ENCODE results near the gene ACSM2B.
"Not testable (repeated sequence)": the region's sequence is repeated elsewhere in the genome, so short reads cannot be mapped to it uniquely, and the experiment has no call there.

ACSM2B gene

DNA sequence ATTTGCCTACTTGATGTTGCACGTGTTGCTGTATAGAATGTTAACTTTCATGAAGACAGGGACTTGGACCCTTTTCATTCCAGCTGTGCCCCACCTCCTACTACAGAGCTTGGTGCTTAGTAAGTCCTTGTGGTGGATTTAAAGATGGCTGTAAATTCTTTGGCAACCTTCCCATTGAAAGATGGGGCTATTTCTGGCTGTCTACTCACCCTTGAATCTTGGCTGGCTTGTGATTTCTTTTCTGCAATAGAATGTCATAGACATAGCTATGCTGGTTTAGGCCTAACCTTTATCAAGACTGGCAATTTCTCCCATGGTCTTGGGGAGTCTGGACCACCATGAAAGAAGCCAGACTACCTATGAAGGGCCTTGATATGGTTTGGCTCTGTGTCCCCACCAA, 65.8 kb downstream of the ACSM2B start:
- no peak for DNase-seq (ENCODE audit: low spot score)
- H3K9me3 ChIP-seq (replicated peaks in 1 of 2; ENCODE audit: control insufficient read depth in 2 of 2, insufficient read depth in 1 of 2, low read depth in 1 of 2, low read length in 2 of 2): peaks cover 0 to 9% of the 10 kb centered on the region in 2 donors
- no CpG with 5 or more reads among the region's 1 CpG for WGBS, 2 donors (ENCODE audit: extremely low coverage in 2 of 2, insufficient read length in 2 of 2, insufficient replicate concordance in 1 of 2)

DNA sequence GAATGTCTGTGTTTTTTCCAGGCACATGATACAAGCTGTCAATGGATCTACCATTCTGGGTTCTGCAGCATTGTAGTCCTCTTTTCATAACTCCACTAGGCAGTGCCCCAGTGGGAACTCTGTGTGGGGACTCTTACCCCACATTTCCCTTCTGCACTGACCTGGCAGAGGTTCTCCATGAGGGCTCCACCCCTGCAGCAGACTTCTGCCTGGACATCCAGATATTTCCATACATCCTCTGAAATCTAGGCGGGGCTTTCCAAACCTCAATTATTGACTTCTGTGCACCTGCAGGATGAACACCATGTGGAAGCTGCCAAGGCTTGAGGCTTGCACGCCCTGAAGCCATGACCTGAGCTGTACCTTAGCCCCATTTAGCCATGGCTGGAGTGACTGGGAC, 68.9 kb downstream of the ACSM2B start:
- Histone ChIP-seq H3K27ac (replicated peaks; ENCODE audit: low read length) (no peak overlapping the region), H3K14ac (ENCODE audit: low read length) (no peak overlapping the region), H2BK120ac (ENCODE audit: low read depth, low read length) (no peak overlapping the region), H3K4me1 (ENCODE audit: control insufficient read depth in 2 of 2, insufficient read depth in 1 of 2, low read depth in 1 of 2, low read length in 2 of 2) (no peaks in the 10 kb centered on the region), H3K18ac (ENCODE audit: low read length) (no peak overlapping the region), H2BK5ac (ENCODE audit: low read length) (no peak overlapping the region), H3K23ac (ENCODE audit: low read depth, low read length, poor library complexity) (no peak overlapping the region), H3K9ac (ENCODE audit: low read depth, low read length, poor library complexity) (no peak overlapping the region), H3K27me3 (ENCODE audit: control insufficient read depth in 3 of 3, insufficient read depth in 3 of 3, low read depth in 1 of 3, low read length in 3 of 3) (no peaks in the 10 kb centered on the region), H3K4ac (ENCODE audit: low read length) (no peak overlapping the region), H3K9me3 (replicated peaks in 1 of 2; ENCODE audit: control insufficient read depth in 2 of 2, insufficient read depth in 1 of 2, low read depth in 1 of 2, low read length in 2 of 2) (peaks cover 0 to 11% of the 10 kb centered on the region in 2 donors), H2BK12ac (ENCODE audit: low read length) (no peak overlapping the region), H3K4me3 (ENCODE audit: low read length in 2 of 2) (no peak overlapping the region), H2BK15ac (ENCODE audit: low read length) (no peak overlapping the region), H2AFZ (ENCODE audit: low read length) (no peak overlapping the region), H2AK5ac (ENCODE audit: low read depth, low read length) (no peak overlapping the region), H3K36me3 (replicated peaks in 1 of 2; ENCODE audit: control insufficient read depth in 2 of 2, insufficient read depth in 2 of 2, low read length in 2 of 2) (no peaks in the 10 kb centered on the region), H3K4me2 (ENCODE audit: insufficient read depth, low read length, poor library complexity, severe bottlenecking) (no peak overlapping the region), H4K91ac (ENCODE audit: low read depth, low read length, poor library complexity) (no peak overlapping the region), H3K79me1 (ENCODE audit: low read depth, low read length) (no peaks in the 10 kb centered on the region), H4K8ac (ENCODE audit: low read depth, low read length) (no peak overlapping the region)
- WGBS, 2 donors (ENCODE audit: extremely low coverage in 2 of 2, insufficient read length in 2 of 2, insufficient replicate concordance in 1 of 2): no CpG with 5 or more reads among the region's 2 CpGs
- DNase-seq (ENCODE audit: low spot score): no peak

More for the DNA sequence above, 65.8 kb downstream of the ACSM2B start:
- no peak overlapping the region for H3K9ac ChIP-seq (ENCODE audit: low read depth, low read length, poor library complexity)
- H2BK15ac ChIP-seq (ENCODE audit: low read length): no peak overlapping the region
- H3K14ac ChIP-seq (ENCODE audit: low read length): no peak overlapping the region
- H2AK5ac ChIP-seq (ENCODE audit: low read depth, low read length): no peak overlapping the region
- H2BK120ac ChIP-seq (ENCODE audit: low read depth, low read length): no peak overlapping the region
- no peak overlapping the region for H3K4me3 ChIP-seq (ENCODE audit: low read length in 2 of 2)
- no peak overlapping the region for H3K23ac ChIP-seq (ENCODE audit: low read depth, low read length, poor library complexity)
- no peak overlapping the region for H2AFZ ChIP-seq (ENCODE audit: low read length)
- H3K36me3 ChIP-seq (replicated peaks in 1 of 2; ENCODE audit: control insufficient read depth in 2 of 2, insufficient read depth in 2 of 2, low read length in 2 of 2): no peaks in the 10 kb centered on the region
- H3K18ac ChIP-seq (ENCODE audit: low read length): no peak overlapping the region
- H2BK12ac ChIP-seq (ENCODE audit: low read length): no peak overlapping the region
- H4K91ac ChIP-seq (ENCODE audit: low read depth, low read length, poor library complexity): no peak overlapping the region
- no peak overlapping the region for H3K4me2 ChIP-seq (ENCODE audit: insufficient read depth, low read length, poor library complexity, severe bottlenecking)
- no peak overlapping the region for H3K27ac ChIP-seq (replicated peaks; ENCODE audit: low read length)
- H3K4me1 ChIP-seq (ENCODE audit: control insufficient read depth in 2 of 2, insufficient read depth in 1 of 2, low read depth in 1 of 2, low read length in 2 of 2): no peaks in the 10 kb centered on the region
- no peaks in the 10 kb centered on the region for H3K27me3 ChIP-seq (ENCODE audit: control insufficient read depth in 3 of 3, insufficient read depth in 3 of 3, low read depth in 1 of 3, low read length in 3 of 3)
- H3K79me1 ChIP-seq (ENCODE audit: low read depth, low read length): no peaks in the 10 kb centered on the region
- no peak overlapping the region for H2BK5ac ChIP-seq (ENCODE audit: low read length)
- H3K4ac ChIP-seq (ENCODE audit: low read length): no peak overlapping the region
- H4K8ac ChIP-seq (ENCODE audit: low read depth, low read length): no peak overlapping the region

GRCh38 chr16:20504418-20504817, 71.7 kb downstream of the ACSM2B start:
- H4K91ac ChIP-seq (ENCODE audit: low read depth, low read length, poor library complexity): no peak overlapping the region
- no CpG with 5 or more reads among the region's 1 CpG for WGBS, 2 donors (ENCODE audit: extremely low coverage in 2 of 2, insufficient read length in 2 of 2, insufficient replicate concordance in 1 of 2)
- H3K4me2 ChIP-seq (ENCODE audit: insufficient read depth, low read length, poor library complexity, severe bottlenecking): no peak overlapping the region
- DNase-seq (ENCODE audit: low spot score): no peak
- H3K4ac ChIP-seq (ENCODE audit: low read length): no peak overlapping the region
- H3K9ac ChIP-seq (ENCODE audit: low read depth, low read length, poor library complexity): no peak overlapping the region
- H3K14ac ChIP-seq (ENCODE audit: low read length): no peak overlapping the region
- H3K79me1 ChIP-seq (ENCODE audit: low read depth, low read length): no peaks in the 10 kb centered on the region
- H3K36me3 ChIP-seq (replicated peaks in 1 of 2; ENCODE audit: control insufficient read depth in 2 of 2, insufficient read depth in 2 of 2, low read length in 2 of 2): no peaks in the 10 kb centered on the region
- H2BK120ac ChIP-seq (ENCODE audit: low read depth, low read length): no peak overlapping the region
- H3K9me3 ChIP-seq (replicated peaks in 1 of 2; ENCODE audit: control insufficient read depth in 2 of 2, insufficient read depth in 1 of 2, low read depth in 1 of 2, low read length in 2 of 2): peaks cover 0 to 11% of the 10 kb centered on the region in 2 donors
- H2BK5ac ChIP-seq (ENCODE audit: low read length): no peak overlapping the region
- H3K4me3 ChIP-seq (ENCODE audit: low read length in 2 of 2): no peak overlapping the region
- no peak overlapping the region for H2BK15ac ChIP-seq (ENCODE audit: low read length)
- H4K8ac ChIP-seq (ENCODE audit: low read depth, low read length): no peak overlapping the region
- H2BK12ac ChIP-seq (ENCODE audit: low read length): no peak overlapping the region
- no peak overlapping the region for H3K18ac ChIP-seq (ENCODE audit: low read length)
- no peaks in the 10 kb centered on the region for H3K27me3 ChIP-seq (ENCODE audit: control insufficient read depth in 3 of 3, insufficient read depth in 3 of 3, low read depth in 1 of 3, low read length in 3 of 3)
- no peaks in the 10 kb centered on the region for H3K4me1 ChIP-seq (ENCODE audit: control insufficient read depth in 2 of 2, insufficient read depth in 1 of 2, low read depth in 1 of 2, low read length in 2 of 2)
- H3K27ac ChIP-seq (replicated peaks; ENCODE audit: low read length): no peak overlapping the region
- no peak overlapping the region for H2AK5ac ChIP-seq (ENCODE audit: low read depth, low read length)
- H3K23ac ChIP-seq (ENCODE audit: low read depth, low read length, poor library complexity): no peak overlapping the region
- no peak overlapping the region for H2AFZ ChIP-seq (ENCODE audit: low read length)

GRCh38 chr16:20491448-20491847, 84.7 kb downstream of the ACSM2B start:
- not testable (repeated sequence) for H3K36me3 ChIP-seq (replicated peaks in 1 of 2; ENCODE audit: control insufficient read depth in 2 of 2, insufficient read depth in 2 of 2, low read length in 2 of 2); H3K4me2 ChIP-seq (ENCODE audit: insufficient read depth, low read length, poor library complexity, severe bottlenecking); H3K27me3 ChIP-seq (ENCODE audit: control insufficient read depth in 3 of 3, insufficient read depth in 3 of 3, low read depth in 1 of 3, low read length in 3 of 3); H2AFZ ChIP-seq (ENCODE audit: low read length); H4K91ac ChIP-seq (ENCODE audit: low read depth, low read length, poor library complexity); H3K14ac ChIP-seq (ENCODE audit: low read length); H3K23ac ChIP-seq (ENCODE audit: low read depth, low read length, poor library complexity); H3K18ac ChIP-seq (ENCODE audit: low read length); H2BK120ac ChIP-seq (ENCODE audit: low read depth, low read length); H2BK15ac ChIP-seq (ENCODE audit: low read length); H2AK5ac ChIP-seq (ENCODE audit: low read depth, low read length); H3K9ac ChIP-seq (ENCODE audit: low read depth, low read length, poor library complexity); H3K79me1 ChIP-seq (ENCODE audit: low read depth, low read length); H3K4me3 ChIP-seq (ENCODE audit: low read length in 2 of 2); H3K4me1 ChIP-seq (ENCODE audit: control insufficient read depth in 2 of 2, insufficient read depth in 1 of 2, low read depth in 1 of 2, low read length in 2 of 2); DNase-seq (ENCODE audit: low spot score); H3K9me3 ChIP-seq (replicated peaks in 1 of 2; ENCODE audit: control insufficient read depth in 2 of 2, insufficient read depth in 1 of 2, low read depth in 1 of 2, low read length in 2 of 2); H3K27ac ChIP-seq (replicated peaks; ENCODE audit: low read length); H4K8ac ChIP-seq (ENCODE audit: low read depth, low read length); H3K4ac ChIP-seq (ENCODE audit: low read length); H2BK12ac ChIP-seq (ENCODE audit: low read length); H2BK5ac ChIP-seq (ENCODE audit: low read length)
- no CpG with 5 or more reads among the region's 11 CpGs for WGBS, 2 donors (ENCODE audit: extremely low coverage in 2 of 2, insufficient read length in 2 of 2, insufficient replicate concordance in 1 of 2)
